Tibial artery (tissue), 4 donors: ENCODE measurements around the gene ADM.

ENCODE experiments used
- DNase-seq, 2 donors: peaks; one replicate each; pipeline ENCODE4 v3.0.0-alpha.2; 2019
- H3K27ac ChIP-seq, 2 donors: fragments of 200-600 bp; sonication (generic) in 1 of 2; 1 replicate in 1 of 2; 2 replicates in 1 of 2; pipeline ENCODE4 v1.5.1; 2018 to 2019; ENCODE audit warnings: mild to moderate bottlenecking in 1 of 2
- H3K27me3 ChIP-seq, 2 donors: fragments of 200-600 bp; sonication (generic) in 1 of 2; one replicate each; pipeline versions ENCODE4 v1.5.1 to v1.6.0; 2016 to 2019
- H3K36me3 ChIP-seq, 3 donors: fragments of 200-600 bp; sonication (generic) in 2 of 3; one replicate each; pipeline ENCODE4 v1.5.1; 2016 to 2019; ENCODE audit warnings: mild to moderate bottlenecking in 2 of 3
- H3K4me1 ChIP-seq, 4 donors: fragments of 200-600 bp; sonication (generic) in 2 of 4; 1 replicate in 3 of 4; 2 replicates in 1 of 4; pipeline ENCODE4 v1.5.1; 2016 to 2019
- H3K4me3 ChIP-seq, 2 donors: fragments of 200-600 bp; sonication (generic) in 1 of 2; 1 replicate in 1 of 2; 2 replicates in 1 of 2; pipeline ENCODE4 v1.5.1; 2018 to 2019; ENCODE audit warnings: mild to moderate bottlenecking in 2 of 2
- H3K9me3 ChIP-seq, 3 donors: fragments of 200-600 bp; sonication (generic) in 1 of 3; one replicate each; pipeline ENCODE4 v1.5.1; 2016 to 2019
- CTCF ChIP-seq, 2 experiments: fragments of 200-600 bp in 1 of 2; fragments of 450-650 bp in 1 of 2; IDR thresholded peaks; one replicate each; pipeline ENCODE4 v1.5.1; 2017 to 2019; ENCODE audit warnings: antibody characterized with exemption in 2 of 2, mild to moderate bottlenecking in 1 of 2, moderate library complexity in 1 of 2
- intact Hi-C: fragments of 100-400 bp; cut with DNase I; formaldehyde crosslinking; loops from one replicate; pipeline ENCODE4 v1.15.0; 2023; ENCODE audit warnings: low total_unique reads

The ADM gene

GRCh38 chr11:10352921-10353550 is 48.2 kb downstream of the ADM start:
- peaks cover 0 to 10% (median 9%) of the 10 kb centered on the region in 4 donors for H3K4me1 ChIP-seq
- TF ChIP-seq CTCF (IDR thresholded peaks at IDR 0.05): no peak
- H3K27ac ChIP-seq: no peak overlapping the region

DNA sequence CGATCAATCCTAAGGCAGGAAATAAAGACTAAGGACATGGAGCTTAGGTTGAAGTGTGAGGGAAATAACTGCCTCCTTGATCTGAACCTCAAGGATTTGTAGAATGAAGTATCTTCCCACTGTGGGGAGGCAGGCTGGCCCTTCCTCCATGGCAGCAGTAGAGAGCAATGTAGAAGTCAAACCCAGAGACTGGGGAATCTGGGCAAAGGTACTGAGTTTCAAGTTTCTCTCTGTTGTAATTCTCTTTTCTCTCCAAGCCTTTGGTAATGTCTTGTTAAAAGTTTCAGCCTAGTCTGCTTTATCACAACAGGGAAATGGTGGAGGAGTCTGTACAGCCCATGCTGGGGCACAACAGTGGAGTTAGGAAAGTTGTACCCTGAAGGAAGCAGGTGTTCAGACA is 49.5 kb downstream of the ADM start:
- no peaks in the 10 kb centered on the region for H3K36me3 ChIP-seq
- intact Hi-C loops: no loop called here
- H3K27me3 ChIP-seq: no peaks in the 10 kb centered on the region
- no peak overlapping the region for H3K27ac ChIP-seq
- no peak for DNase-seq
- H3K9me3 ChIP-seq: no peaks in the 10 kb centered on the region
- H3K4me3 ChIP-seq: no peak overlapping the region
- peaks cover 0 to 10% (median 9%) of the 10 kb centered on the region in 4 donors for H3K4me1 ChIP-seq
- TF ChIP-seq CTCF (IDR thresholded peaks at IDR 0.05): no peak

More at GRCh38 chr11:10352921-10353550, 48.2 kb downstream of the ADM start:
- DNase-seq: no peak
- Histone ChIP-seq H3K9me3 (no peaks in the 10 kb centered on the region), H3K27me3 (no peaks in the 10 kb centered on the region), H3K36me3 (no peaks in the 10 kb centered on the region), H3K4me3 (no peak overlapping the region)
- intact Hi-C loops: no loop called here

DNA sequence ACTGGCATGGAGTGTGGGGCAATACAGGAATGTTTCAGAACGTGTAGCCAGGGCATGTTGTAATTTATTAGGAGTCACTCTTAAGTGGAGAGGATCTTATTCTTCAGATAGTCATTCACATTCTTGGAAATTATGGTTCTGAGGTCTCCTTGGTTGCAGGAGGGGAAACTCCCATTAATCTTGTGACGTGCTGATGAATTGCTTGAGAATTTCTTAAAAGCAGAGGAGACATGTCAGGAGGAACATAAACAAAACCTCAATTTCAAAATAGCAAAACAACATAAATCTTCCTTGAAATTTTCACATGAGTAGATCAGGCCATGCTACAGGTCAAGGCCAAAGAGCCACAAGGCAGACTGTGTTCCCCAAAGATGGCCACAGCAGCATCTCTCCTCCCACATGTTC is 50.4 kb downstream of the ADM start:
- Histone ChIP-seq H3K27me3 (no peaks in the 10 kb centered on the region), H3K4me3 (no peak overlapping the region), H3K9me3 (no peaks in the 10 kb centered on the region), H3K36me3 (no peaks in the 10 kb centered on the region), H3K27ac (no peak overlapping the region), H3K4me1 (peaks cover 0 to 10% (median 9%) of the 10 kb centered on the region in 4 donors)
- no peak for DNase-seq
- intact Hi-C loops: no loop called here
- no peak for TF ChIP-seq CTCF (IDR thresholded peaks at IDR 0.05)

DNA sequence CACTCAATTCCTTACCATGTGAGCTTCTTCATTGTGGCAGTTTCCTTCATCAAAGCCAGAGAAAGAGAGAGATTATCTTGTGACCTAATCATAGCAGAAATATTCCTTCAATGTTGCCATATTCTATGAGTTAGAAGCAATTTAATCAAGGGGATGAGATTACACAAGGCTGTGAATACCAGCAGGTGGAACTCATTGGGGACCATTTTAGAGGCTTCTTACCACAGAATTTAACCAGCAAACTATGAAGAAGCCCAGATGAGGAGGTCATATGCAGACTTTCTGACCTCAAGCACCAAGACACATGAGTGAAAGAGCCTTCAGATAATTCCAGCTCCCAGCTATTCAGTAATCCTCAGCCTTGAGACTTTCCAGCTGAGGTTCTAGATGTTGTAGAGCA is 51.3 kb downstream of the ADM start:
- no peak for DNase-seq
- Histone ChIP-seq H3K36me3 (no peaks in the 10 kb centered on the region), H3K4me1 (peaks cover 0 to 9% (median 8%) of the 10 kb centered on the region in 4 donors), H3K27ac (no peak overlapping the region), H3K4me3 (no peak overlapping the region), H3K9me3 (no peaks in the 10 kb centered on the region), H3K27me3 (no peaks in the 10 kb centered on the region)
- TF ChIP-seq CTCF (IDR thresholded peaks at IDR 0.05): no peak
- intact Hi-C loops: no loop called here
